Measurements from ENCODE around the gene MCHR1. TPM values are rescaled to one million over a fixed set of nuclear protein-coding genes. Genes with fewer than 3 reads are reported as not detected.

Gene MCHR1
- total and polyA plus RNA-seq, 2 experiments from 2014 or later = 0.91 to 2.4 TPM

GRCh38 chr22:40681451-40681850, 2.2 kb downstream of the MCHR1 start:
- H3K36me3 ChIP-seq (ENCODE audit: insufficient read depth) = no peaks in the 10 kb centered on the region
- no peak overlapping the region for H3K4me3 ChIP-seq
- no peak overlapping the region for H3K4me2 ChIP-seq
- no peaks in the 10 kb centered on the region for H3K9me2 ChIP-seq (ENCODE audit: insufficient read depth)
- no peak overlapping the region for H3K27ac ChIP-seq (ENCODE audit: low read depth)
- H3K27me3 Mint-ChIP-seq (ENCODE audit: insufficient read depth, low read depth, poor library complexity) = peaks cover 40% of the 10 kb centered on the region
- TF ChIP-seq ZNF462 (CRISPR knock-in tag; IDR thresholded peaks at IDR 0.05) (no peak), CTCF (conservative IDR thresholded peaks at IDR 0.05; ENCODE audit: low read depth in 2 of 2) (peak in 1 of 2 experiments; percentile 14; a peak in 1 of 4 replicates)
- H3K27me3 ChIP-seq (ENCODE audit: insufficient read depth) = no peaks in the 10 kb centered on the region
- H3K36me3 Mint-ChIP-seq (ENCODE audit: low read depth) = peaks cover 5% of the 10 kb centered on the region
- H2AFZ ChIP-seq = no peak overlapping the region
- peaks cover 22% of the 10 kb centered on the region for H3F3A ChIP-seq (replicated peaks; ENCODE audit: low read depth)
- H3K4me3 Mint-ChIP-seq = no peak overlapping the region; the same call in 2 of the 3 replicates
- no peaks in the 10 kb centered on the region for H4K20me1 ChIP-seq (replicated peaks; ENCODE audit: insufficient read depth)
- no peaks in the 10 kb centered on the region for H3K9me3 Mint-ChIP-seq
- ATAC-seq = no peak
- no peak for DNase-seq (ENCODE audit: low spot score)
- H3K27ac Mint-ChIP-seq = peak overlapping the region; percentile 67; the same call in 1 of the 2 replicates
- peaks cover 64% of the 10 kb centered on the region for H3K4me1 Mint-ChIP-seq
- peaks cover 36% of the 10 kb centered on the region for H3K4me1 ChIP-seq (ENCODE audit: insufficient read depth)
- peaks cover 11% of the 10 kb centered on the region; the same call in 1 of the 2 replicates for H3K79me2 ChIP-seq (replicated peaks; ENCODE audit: insufficient read depth)

GRCh38 chr22:40684728-40685127, 5.4 kb downstream of the MCHR1 start:
- Histone ChIP-seq H3K4me1 (ENCODE audit: insufficient read depth) (peaks cover 42% of the 10 kb centered on the region), H3K27me3 (ENCODE audit: insufficient read depth) (no peaks in the 10 kb centered on the region), H3K4me2 (peak overlapping the region; percentile 72), H2AFZ (no peak overlapping the region), H3K9me2 (ENCODE audit: insufficient read depth) (no peaks in the 10 kb centered on the region), H3K79me2 (replicated peaks; ENCODE audit: insufficient read depth) (peaks cover 17% of the 10 kb centered on the region; the same call in 1 of the 2 replicates), H3F3A (replicated peaks; ENCODE audit: low read depth) (peaks cover 22% of the 10 kb centered on the region), H3K36me3 (ENCODE audit: insufficient read depth) (no peaks in the 10 kb centered on the region), H3K4me3 (peak overlapping the region; percentile 24), H3K27ac (ENCODE audit: low read depth) (peak overlapping the region; percentile 95), H4K20me1 (replicated peaks; ENCODE audit: insufficient read depth) (no peaks in the 10 kb centered on the region)
- Mint-ChIP-seq H3K36me3 (ENCODE audit: low read depth) (peaks cover 3% of the 10 kb centered on the region; the same call in 2 of the 3 replicates), H3K4me3 (peak overlapping the region; percentile 57), H3K27me3 (ENCODE audit: insufficient read depth, low read depth, poor library complexity) (peaks cover 33% of the 10 kb centered on the region), H3K9me3 (no peaks in the 10 kb centered on the region), H3K27ac (peak overlapping the region; percentile 75), H3K4me1 (peaks cover 58% of the 10 kb centered on the region)
- ATAC-seq (peak; percentile 57), DNase-seq (ENCODE audit: low spot score) (peak; percentile 89)
- TF ChIP-seq ZNF462 (CRISPR knock-in tag; IDR thresholded peaks at IDR 0.05) = peak; percentile 50

Measured in GM23338 (cell line).